Peyer's patch (tissue), 4 donors: ENCODE results near the gene SELENON.

Experiments
- CTCF ChIP-seq, 6 experiments: fragments of 450-650 bp in 4 of 6; fragments of 200-600 bp in 2 of 6; sonication (generic) in 1 of 6; IDR thresholded peaks; one replicate each; pipeline ENCODE4 v1.5.1; 2017 to 2019; ENCODE audit warnings: antibody characterized with exemption in 6 of 6, mild to moderate bottlenecking in 3 of 6, moderate library complexity in 1 of 6
- POLR2A ChIP-seq, 2 donors: fragments of 450-650 bp; IDR thresholded peaks; one replicate each; pipeline ENCODE4 v1.5.1; 2017; ENCODE audit warnings: antibody characterized with exemption in 2 of 2, mild to moderate bottlenecking in 2 of 2, moderate library complexity in 2 of 2

DNA sequence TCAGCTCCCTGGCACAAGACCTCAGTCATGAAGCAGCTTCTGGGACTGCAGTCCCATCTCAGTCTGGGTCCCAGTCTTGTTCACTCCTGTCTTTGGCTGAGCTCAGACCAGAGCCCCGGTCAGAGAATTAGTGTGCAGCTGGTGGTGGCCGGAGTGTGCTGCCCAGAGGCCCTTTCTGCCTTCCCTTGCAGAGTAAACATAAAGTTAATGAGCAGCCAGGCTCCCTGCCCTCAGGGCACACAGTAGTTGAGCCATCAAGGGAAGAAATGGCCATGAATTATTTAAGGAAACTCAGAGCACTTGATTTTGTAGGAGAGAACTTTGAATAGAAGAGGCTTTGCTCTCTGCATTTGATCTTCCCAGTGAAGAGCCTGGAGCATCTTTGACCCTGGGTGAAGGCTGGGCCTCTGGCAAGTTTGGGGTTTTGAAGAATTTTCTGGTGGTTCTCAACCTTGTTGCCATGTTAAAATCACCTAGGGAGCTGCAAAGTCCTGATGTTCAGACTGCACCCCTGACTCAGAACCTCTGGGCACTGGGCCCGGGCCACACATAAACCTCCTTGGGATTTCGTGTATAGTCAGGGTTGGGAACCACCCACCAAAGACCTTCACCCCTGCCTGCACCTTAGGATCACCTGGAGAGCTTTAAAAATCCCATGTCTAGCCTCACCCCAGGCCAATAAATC, 26.4 kb upstream of the SELENON start:
- TF ChIP-seq CTCF (IDR thresholded peaks at IDR 0.05): no peak
- no peak for TF ChIP-seq POLR2A (IDR thresholded peaks at IDR 0.05)
